ENCODE measurements around the gene NUDT4.
"Not testable (repeated sequence)": the region's sequence is repeated elsewhere in the genome, so short reads cannot be mapped to it uniquely, and the experiment has no call there.

DNA sequence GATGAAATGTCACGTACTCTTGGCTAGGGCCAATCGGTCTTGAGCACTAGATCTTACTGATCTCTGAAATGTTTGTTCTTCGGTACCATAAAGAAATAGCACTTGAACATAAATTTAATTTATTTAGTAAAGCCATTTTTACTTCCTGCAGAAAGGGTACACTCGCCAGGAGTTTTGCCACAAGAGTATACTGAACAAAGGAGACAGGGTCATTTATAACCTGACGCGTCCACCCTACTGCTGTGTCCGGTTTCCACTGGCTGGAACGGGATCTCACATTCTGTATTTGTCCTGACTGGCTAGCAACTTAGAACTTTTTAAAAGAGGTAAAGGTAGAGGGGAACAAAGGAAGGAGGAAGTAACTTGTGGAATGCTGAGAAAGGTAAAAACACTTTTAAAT, 34.7 kb downstream of the NUDT4 start:
- TF ChIP-seq, protein P1, sequence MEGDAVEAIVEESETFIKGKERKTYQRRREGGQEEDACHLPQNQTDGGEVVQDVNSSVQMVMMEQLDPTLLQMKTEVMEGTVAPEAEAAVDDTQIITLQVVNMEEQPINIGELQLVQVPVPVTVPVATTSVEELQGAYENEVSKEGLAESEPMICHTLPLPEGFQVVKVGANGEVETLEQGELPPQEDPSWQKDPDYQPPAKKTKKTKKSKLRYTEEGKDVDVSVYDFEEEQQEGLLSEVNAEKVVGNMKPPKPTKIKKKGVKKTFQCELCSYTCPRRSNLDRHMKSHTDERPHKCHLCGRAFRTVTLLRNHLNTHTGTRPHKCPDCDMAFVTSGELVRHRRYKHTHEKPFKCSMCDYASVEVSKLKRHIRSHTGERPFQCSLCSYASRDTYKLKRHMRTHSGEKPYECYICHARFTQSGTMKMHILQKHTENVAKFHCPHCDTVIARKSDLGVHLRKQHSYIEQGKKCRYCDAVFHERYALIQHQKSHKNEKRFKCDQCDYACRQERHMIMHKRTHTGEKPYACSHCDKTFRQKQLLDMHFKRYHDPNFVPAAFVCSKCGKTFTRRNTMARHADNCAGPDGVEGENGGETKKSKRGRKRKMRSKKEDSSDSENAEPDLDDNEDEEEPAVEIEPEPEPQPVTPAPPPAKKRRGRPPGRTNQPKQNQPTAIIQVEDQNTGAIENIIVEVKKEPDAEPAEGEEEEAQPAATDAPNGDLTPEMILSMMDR (conservative IDR thresholded peaks at IDR 0.05; ENCODE audit: low read depth, low read length): not testable (repeated sequence)
- TF ChIP-seq SMC3 (IDR thresholded peaks at IDR 0.05; ENCODE audit: low read depth, low read length); POLR2A (IDR thresholded peaks at IDR 0.05; ENCODE audit: low read depth, low read length); MAZ (IDR thresholded peaks at IDR 0.05; ENCODE audit: borderline replicate concordance, low read depth, low read length); RAD21 (IDR thresholded peaks at IDR 0.05; ENCODE audit: low read length); CHD1 (IDR thresholded peaks at IDR 0.05; ENCODE audit: low read depth, low read length); RCOR1 (IDR thresholded peaks at IDR 0.05; ENCODE audit: insufficient replicate concordance, low read length): not testable (repeated sequence)

Measured in IMR-90 (cell line).